Glutamatergic neuron (in vitro differentiated cells): ENCODE results near the gene PEX5. TPM values are rescaled to one million over a fixed set of nuclear protein-coding genes. Genes with fewer than 3 reads are reported as not detected.
A peak's percentile ranks its signal among the peaks of the same experiment; 100 is the strongest.

Source experiments
- DNase-seq: peaks from one replicate; pipeline ENCODE4 v3.0.0; 2022
- H3K27ac Mint-ChIP-seq: one replicate; pipeline ENCODE4 v1.8.0; 2020; ENCODE audit warnings: mild to moderate bottlenecking, mixed read lengths, inconsistent platforms; ENCODE audit not compliant: unreplicated experiment
- H3K27me3 Mint-ChIP-seq: one replicate; pipeline ENCODE4 v1.8.0; 2020; ENCODE audit warnings: mild to moderate bottlenecking, moderate library complexity, mixed read lengths, inconsistent platforms; ENCODE audit not compliant: unreplicated experiment
- H3K36me3 Mint-ChIP-seq: one replicate; pipeline ENCODE4 v1.8.0; 2020; ENCODE audit warnings: mild to moderate bottlenecking, mixed read lengths, inconsistent platforms; ENCODE audit not compliant: unreplicated experiment
- H3K4me1 Mint-ChIP-seq: one replicate; pipeline ENCODE4 v1.8.0; 2020; ENCODE audit warnings: mild to moderate bottlenecking, low read depth, mixed read lengths, inconsistent platforms; ENCODE audit not compliant: unreplicated experiment
- H3K4me3 Mint-ChIP-seq: one replicate; pipeline ENCODE4 v1.8.0; 2020; ENCODE audit warnings: mild to moderate bottlenecking, mixed read lengths, inconsistent platforms; ENCODE audit not compliant: unreplicated experiment
- H3K9me3 Mint-ChIP-seq: one replicate; pipeline ENCODE4 v1.8.0; 2020; ENCODE audit warnings: mild to moderate bottlenecking, moderate library complexity, mixed read lengths, inconsistent platforms; ENCODE audit not compliant: unreplicated experiment
- long read RNA-seq: library from polyadenylated mRNA; unstranded; transcript quantifications from one replicate; pipeline ENCODE4 v2.0.0, GENCODE V29; 2020; ENCODE audit not compliant: unreplicated experiment
- total RNA-seq: library from RNA; stranded (reverse); fragmentation: NEBNext Ultra II Directional; extraction: Animal tissue kit (Norgen Biotek cat#: 25700); gene quantifications from one replicate; pipeline ENCODE4 v1.2.1, GENCODE V29; 2021; ENCODE audit not compliant: unreplicated experiment
- TF ChIP-seq, protein P1 (sequence below): fragments of 200-600 bp; sonication (generic); IDR thresholded peaks from one replicate; pipeline ENCODE4 v1.5.0; 2021; ENCODE audit not compliant: partially characterized antibody, unreplicated experiment

The PEX5 gene
- total RNA-seq: 71.0 TPM
- long read RNA-seq, partial matches to known transcripts: 0 of 1 reads
- long read RNA-seq, other reads (novel, unspliced or antisense): 1 of 1 reads

DNA sequence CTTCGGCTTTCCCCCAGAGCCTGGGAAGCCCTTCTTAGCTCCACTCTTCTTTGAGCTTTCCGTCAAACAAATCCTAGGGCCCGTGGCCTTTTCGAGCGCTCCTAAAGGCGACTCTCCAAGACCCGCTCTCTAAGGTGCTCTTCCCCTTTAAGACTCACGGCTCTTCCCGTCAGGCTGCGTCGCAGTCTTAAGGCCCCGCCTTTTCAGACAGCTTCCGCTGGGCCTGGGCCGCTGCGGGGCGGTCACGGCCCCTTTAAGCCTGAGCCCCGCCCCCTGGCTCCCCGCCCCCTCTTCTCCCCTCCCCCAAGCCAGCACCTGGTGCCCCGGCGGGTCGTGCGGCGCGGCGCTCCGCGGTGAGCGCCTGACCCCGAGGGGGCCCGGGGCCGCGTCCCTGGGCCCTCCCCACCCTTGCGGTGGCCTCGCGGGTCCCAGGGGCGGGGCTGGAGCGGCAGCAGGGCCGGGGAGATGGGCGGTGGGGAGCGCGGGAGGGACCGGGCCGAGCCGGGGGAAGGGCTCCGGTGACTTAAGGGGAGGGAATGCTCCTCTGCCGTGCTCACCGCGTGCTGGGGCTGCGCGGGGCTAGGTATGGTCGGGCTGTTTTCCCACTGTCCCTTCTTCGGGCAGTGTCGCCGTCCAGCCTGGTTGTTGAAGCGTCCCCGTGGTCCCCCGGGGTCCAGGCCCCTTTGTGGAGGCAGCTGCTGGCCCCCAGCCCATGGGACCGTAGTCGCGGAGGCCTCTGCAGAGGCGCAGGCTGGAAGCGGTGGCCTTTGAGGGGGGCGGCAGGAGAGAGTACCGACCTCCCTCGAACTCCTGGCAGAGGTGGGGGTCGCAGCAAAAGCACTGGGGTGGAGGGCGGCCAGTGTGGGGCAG lies at the start of gene PEX5:
Gene PEX5, plus strand, starts transcription at position 289 of the 870 bp plus-strand sequence. CDS start 692 bp downstream, outside the sequence.
- DNase-seq: peak; percentile 90
- peak within 1 kb of the TSS; percentile 92 for H3K4me3 Mint-ChIP-seq
- TF ChIP-seq, protein P1, sequence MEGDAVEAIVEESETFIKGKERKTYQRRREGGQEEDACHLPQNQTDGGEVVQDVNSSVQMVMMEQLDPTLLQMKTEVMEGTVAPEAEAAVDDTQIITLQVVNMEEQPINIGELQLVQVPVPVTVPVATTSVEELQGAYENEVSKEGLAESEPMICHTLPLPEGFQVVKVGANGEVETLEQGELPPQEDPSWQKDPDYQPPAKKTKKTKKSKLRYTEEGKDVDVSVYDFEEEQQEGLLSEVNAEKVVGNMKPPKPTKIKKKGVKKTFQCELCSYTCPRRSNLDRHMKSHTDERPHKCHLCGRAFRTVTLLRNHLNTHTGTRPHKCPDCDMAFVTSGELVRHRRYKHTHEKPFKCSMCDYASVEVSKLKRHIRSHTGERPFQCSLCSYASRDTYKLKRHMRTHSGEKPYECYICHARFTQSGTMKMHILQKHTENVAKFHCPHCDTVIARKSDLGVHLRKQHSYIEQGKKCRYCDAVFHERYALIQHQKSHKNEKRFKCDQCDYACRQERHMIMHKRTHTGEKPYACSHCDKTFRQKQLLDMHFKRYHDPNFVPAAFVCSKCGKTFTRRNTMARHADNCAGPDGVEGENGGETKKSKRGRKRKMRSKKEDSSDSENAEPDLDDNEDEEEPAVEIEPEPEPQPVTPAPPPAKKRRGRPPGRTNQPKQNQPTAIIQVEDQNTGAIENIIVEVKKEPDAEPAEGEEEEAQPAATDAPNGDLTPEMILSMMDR: no peak
- no peaks in the 10 kb centered on the region for H3K36me3 Mint-ChIP-seq
- peaks cover 11% of the 10 kb centered on the region for H3K4me1 Mint-ChIP-seq
- H3K27me3 Mint-ChIP-seq: peaks cover 2% of the 10 kb centered on the region
- peaks cover 4% of the 10 kb centered on the region for H3K9me3 Mint-ChIP-seq
- H3K27ac Mint-ChIP-seq: peak within 1 kb of the TSS; percentile 88

DNA sequence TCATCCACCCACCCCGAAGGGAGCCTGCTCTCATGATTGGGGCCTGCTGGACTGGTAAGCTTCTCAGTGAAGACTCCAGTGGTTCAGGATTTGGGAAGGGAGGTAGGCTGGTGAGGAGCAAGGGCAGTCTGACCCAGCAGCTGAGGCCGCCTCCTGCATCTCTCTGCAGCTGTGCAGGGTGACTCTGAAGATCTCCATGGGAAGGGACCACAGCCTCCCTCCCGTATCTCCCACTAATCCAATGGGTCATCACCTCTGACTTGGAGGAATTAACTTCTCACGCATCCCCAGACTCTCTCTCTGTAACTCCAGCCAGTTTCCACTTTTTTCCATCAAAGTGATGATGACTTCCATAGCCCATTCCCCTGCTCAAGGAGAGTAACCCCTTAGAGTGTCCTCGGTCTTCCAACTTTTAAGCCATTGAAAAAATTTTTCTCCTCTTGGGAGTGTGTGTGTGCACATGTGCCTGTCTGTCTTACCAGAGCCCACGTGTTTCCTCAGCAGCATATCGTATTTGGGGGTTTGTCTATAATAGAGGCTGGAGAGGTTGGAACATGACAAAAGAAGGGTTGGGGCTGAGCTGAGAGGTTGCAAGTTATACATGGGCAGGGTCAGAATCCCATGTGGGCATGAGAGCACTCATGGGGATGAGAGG lies 48.0 kb upstream of the PEX5 start:
- H3K9me3 Mint-ChIP-seq: peaks cover 7% of the 10 kb centered on the region
- peaks cover 10% of the 10 kb centered on the region for H3K27me3 Mint-ChIP-seq
- no peak overlapping the region for H3K27ac Mint-ChIP-seq
- TF ChIP-seq, protein P1: no peak
- no peak for DNase-seq
- peaks cover 36% of the 10 kb centered on the region for H3K36me3 Mint-ChIP-seq
- no peak overlapping the region for H3K4me3 Mint-ChIP-seq
- no peaks in the 10 kb centered on the region for H3K4me1 Mint-ChIP-seq

DNA sequence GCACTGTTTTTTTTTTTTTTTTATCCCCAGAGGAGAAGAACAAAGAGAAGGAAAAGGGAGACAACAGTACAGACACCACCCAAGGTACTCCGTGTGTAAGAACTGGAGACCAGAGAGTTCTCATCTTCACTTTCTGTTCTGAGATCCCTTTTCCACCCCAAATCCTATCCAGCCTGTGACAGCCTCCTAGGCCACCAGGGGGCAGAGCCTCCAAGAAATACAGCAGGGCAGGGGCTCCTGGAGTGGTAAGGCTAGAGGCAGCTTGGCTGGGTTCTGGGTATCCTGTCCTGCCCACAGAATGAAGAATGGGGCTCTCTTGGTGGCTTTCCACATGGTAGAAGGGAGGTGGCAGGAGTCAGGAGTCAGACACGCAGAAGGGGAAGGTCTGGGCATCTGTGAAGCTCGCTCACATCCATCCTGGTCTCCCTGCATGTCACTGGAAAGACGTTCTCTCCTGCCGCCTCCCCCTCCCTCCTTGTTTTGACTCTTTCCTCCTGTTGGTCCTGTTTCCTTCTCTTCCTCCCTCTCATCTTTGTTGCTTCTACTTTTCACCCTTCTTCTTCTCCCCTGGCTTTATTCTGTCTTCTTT lies 47.3 kb upstream of the PEX5 start:
- DNase-seq: peak; percentile 78
- Mint-ChIP-seq H3K27ac (no peak overlapping the region), H3K4me3 (no peak overlapping the region), H3K9me3 (peaks cover 7% of the 10 kb centered on the region), H3K4me1 (no peaks in the 10 kb centered on the region), H3K27me3 (peaks cover 10% of the 10 kb centered on the region), H3K36me3 (peaks cover 32% of the 10 kb centered on the region)
- TF ChIP-seq, protein P1: peak; percentile 77

DNA sequence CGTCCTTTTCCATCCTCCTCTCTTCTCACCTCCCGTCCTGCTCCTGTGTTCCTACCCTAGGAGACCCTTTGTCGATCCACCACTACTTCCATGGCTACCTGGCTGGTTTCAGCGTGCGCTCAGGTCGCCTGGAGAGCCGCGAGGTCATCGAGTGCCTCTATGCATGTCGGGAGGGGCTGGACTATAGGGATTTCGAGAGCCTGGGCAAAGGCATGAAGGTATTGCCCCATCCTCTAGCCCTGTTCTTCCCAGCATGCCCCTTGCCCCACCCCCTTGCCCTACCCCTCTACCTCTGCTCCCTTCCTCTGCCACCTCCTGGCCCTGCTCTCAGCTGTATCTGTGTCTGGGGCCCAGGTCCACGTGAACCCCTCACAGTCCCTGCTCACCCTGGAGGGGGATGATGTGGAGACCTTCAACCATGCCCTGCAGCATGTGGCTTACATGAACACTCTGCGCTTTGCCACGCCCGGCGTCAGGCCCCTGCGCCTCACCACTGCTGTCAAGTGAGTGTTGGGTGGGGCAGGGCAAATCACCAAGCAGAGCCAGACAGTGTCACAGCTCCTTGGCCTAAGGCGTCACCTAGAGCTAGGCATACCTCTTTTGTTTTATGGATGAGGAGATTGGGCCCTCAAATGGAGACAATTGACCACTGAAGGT lies 46.5 kb upstream of the PEX5 start:
- H3K27ac Mint-ChIP-seq: peak overlapping the region; percentile 63
- DNase-seq: no peak
- no peaks in the 10 kb centered on the region for H3K4me1 Mint-ChIP-seq
- H3K4me3 Mint-ChIP-seq: no peak overlapping the region
- TF ChIP-seq, protein P1: no peak
- H3K27me3 Mint-ChIP-seq: peaks cover 8% of the 10 kb centered on the region
- peaks cover 28% of the 10 kb centered on the region for H3K36me3 Mint-ChIP-seq
- H3K9me3 Mint-ChIP-seq: peaks cover 7% of the 10 kb centered on the region
